Endothelial cell of umbilical vein (primary cell): ENCODE measurements around the gene CCT8. TPM values are rescaled to one million over a fixed set of nuclear protein-coding genes. Genes with fewer than 3 reads are reported as not detected.

Experiments
- BruUV-seq: library from RNA; stranded (reverse); fragments of 400-500 nt; replicated peaks from 2 replicates; lab custom pipeline; 2021; lab: Mats Ljungman, UMichigan
- CTCF ChIA-PET: fragments of 300-600, 350-600 bp; sonication (Branson Sonifier 250); formaldehyde crosslinking; loops from one replicate; lab custom pipeline; 2021; ENCODE audit warnings: antibody characterized with exemption, inconsistent platforms; lab: Charles Lee
- POLR2A ChIA-PET: fragments of 300-600, 350-600 bp; sonication (Branson Sonifier 250); formaldehyde crosslinking; loops from one replicate; lab custom pipeline; 2021; ENCODE audit warnings: antibody characterized with exemption, inconsistent platforms; lab: Charles Lee
- DNase-seq: peaks from one replicate; pipeline ENCODE4 v3.0.0-alpha.2; 2011; ENCODE audit warnings: low read depth, low spot score
- FAIRE-seq: peaks from 2 replicates; lab custom pipeline; 2011; peaks lifted over from hg19 to GRCh38; lab: Jason Lieb, UNC
- H2AFZ ChIP-seq: 2 replicates; pipeline ENCODE4 v1.6.0; 2012; ENCODE audit warnings: low read depth, low read length, control low read depth, inconsistent platforms
- H3K27ac ChIP-seq: 2 replicates; pipeline ENCODE4 v1.5.1; 2011; ENCODE audit warnings: low read depth, mild to moderate bottlenecking, control low read depth, low read length, moderate library complexity; ENCODE audit not compliant: insufficient read depth
- H3K27me3 ChIP-seq, 2 experiments: 2 replicates each; pipeline versions ENCODE4 v1.6.0 to v1.6.1; 2011; ENCODE audit warnings: low read length in 2 of 2, mixed read lengths in 1 of 2; ENCODE audit not compliant: control insufficient read depth in 2 of 2, insufficient read depth in 2 of 2
- H3K36me3 ChIP-seq, 2 experiments: 2 replicates in 1 of 2; 3 replicates in 1 of 2; pipeline ENCODE4 v1.5.1; 2011; ENCODE audit warnings: low read length in 2 of 2, mild to moderate bottlenecking in 1 of 2, moderate library complexity in 1 of 2; ENCODE audit not compliant: control insufficient read depth in 2 of 2, insufficient read depth in 2 of 2; ENCODE audit errors: extremely low read depth in 1 of 2
- H3K4me1 ChIP-seq: 3 replicates; pipeline ENCODE4 v1.5.1; 2011; ENCODE audit warnings: mild to moderate bottlenecking, low read length; ENCODE audit not compliant: control insufficient read depth, insufficient read depth; ENCODE audit errors: extremely low read depth
- H3K4me2 ChIP-seq: 2 replicates; pipeline ENCODE4 v1.6.1; 2011; ENCODE audit warnings: low read length, control low read depth, mixed read lengths; ENCODE audit not compliant: insufficient read depth
- H3K4me3 ChIP-seq, 3 experiments: fragments of 200-600 bp in 1 of 3; sonication (generic), shearing (Covaris generic) in 1 of 3; replicated peaks in 1 of 3; 2 replicates each; pipeline ENCODE4 v1.5.1; 2011 to 2016; ENCODE audit warnings: control low read depth in 3 of 3, low read length in 3 of 3, mild to moderate bottlenecking in 2 of 3, inconsistent platforms in 1 of 3, low read depth in 1 of 3, moderate library complexity in 1 of 3; ENCODE audit not compliant: insufficient read depth in 1 of 3
- H3K79me2 ChIP-seq: 2 replicates; pipeline ENCODE4 v1.6.0; 2012; ENCODE audit warnings: low read length, inconsistent platforms; ENCODE audit not compliant: control insufficient read depth, insufficient read depth
- H3K9ac ChIP-seq: replicated peaks from 2 replicates; pipeline ENCODE3; 2011; ENCODE audit warnings: low read length, control low read depth; ENCODE audit not compliant: insufficient read depth; ENCODE audit errors: extremely low read depth
- H3K9me1 ChIP-seq: replicated peaks from 3 replicates; pipeline ENCODE4 v1.6.0; 2011; ENCODE audit warnings: mild to moderate bottlenecking, low read length; ENCODE audit not compliant: control insufficient read depth, insufficient read depth; ENCODE audit errors: extremely low read depth
- H3K9me3 ChIP-seq: replicated peaks from 2 replicates; pipeline ENCODE4 v1.5.1; 2012; ENCODE audit warnings: low read length, inconsistent platforms; ENCODE audit not compliant: control insufficient read depth, insufficient read depth
- H4K20me1 ChIP-seq: replicated peaks from 2 replicates; pipeline ENCODE3; 2011; ENCODE audit warnings: mild to moderate bottlenecking, low read length; ENCODE audit not compliant: control insufficient read depth, insufficient read depth; ENCODE audit errors: extremely low read depth
- CTCF ChIP-seq, 2 donors: IDR thresholded peaks; 1 replicate in 1 of 2; 2 replicates in 1 of 2; pipeline ENCODE4 v1.5.1; 2011; ENCODE audit warnings: low read length in 2 of 2, mild to moderate bottlenecking in 2 of 2, moderate library complexity in 2 of 2, control low read depth in 1 of 2, inconsistent platforms in 1 of 2, low read depth in 1 of 2; ENCODE audit not compliant: insufficient read depth in 1 of 2; ENCODE audit errors: extremely low read depth in 1 of 2
- FOS ChIP-seq: IDR thresholded peaks from 2 replicates; pipeline ENCODE4 v1.6.1; 2011; ENCODE audit warnings: mild to moderate bottlenecking, low read length, moderate library complexity, borderline replicate concordance; ENCODE audit not compliant: insufficient read depth
- MAX ChIP-seq: IDR thresholded peaks from 2 replicates; pipeline ENCODE4 v1.6.1; 2011; ENCODE audit not compliant: insufficient read depth, insufficient read length
- MYC ChIP-seq: IDR thresholded peaks from one replicate; pipeline ENCODE4 v1.6.1; 2011; ENCODE audit warnings: mild to moderate bottlenecking, low read depth, low read length
- dilution Hi-C: fragments of 300-500 bp; cut with MboI; formaldehyde crosslinking; loops from one replicate; pipeline ENCODE4 v1.15.0; 2019; ENCODE audit warnings: low sequenced_read_pairs; ENCODE audit not compliant: extremely low pct_ligation_motif_present
- intact Hi-C: fragments of 100-400 bp; cut with micrococcal nuclease; formaldehyde crosslinking; loops from one replicate; pipeline ENCODE4 v1.10.0; 2022
- polyA plus RNA-seq, 4 experiments: library from polyadenylated mRNA; depleted of rRNA in 3 of 4; stranded (reverse) in 3 of 4; unstranded in 1 of 4; fragments of >200 nt; gene quantifications; 2 replicates each; pipeline versions ENCODE4 v1.2.1 to v1.2.3, GENCODE V29; 2011 to 2012; ENCODE audit warnings: missing spikeins in 1 of 4
- total RNA-seq: library from RNA; stranded (reverse); gene quantifications from 2 replicates; pipeline ENCODE4 v1.2.3, GENCODE V29; 2021

CCT8 gene
- total and polyA plus RNA-seq, 2 donors (not counting 3 experiments of a cell fraction or from before 2014, with no cell fraction given), result 102 to 212 TPM

- Histone ChIP-seq H3K4me2 (no peak overlapping the region), H3K4me3 (no peak overlapping the region), H3K9me3 (no peaks in the 10 kb centered on the region), H3K79me2 (no peaks in the 10 kb centered on the region), H3K27ac (no peak overlapping the region), H3K36me3 (peaks cover 0 to 2% of the 10 kb centered on the region in 2 experiments), H3K27me3 (no peaks in the 10 kb centered on the region), H2AFZ (no peak overlapping the region), H3K9ac (no peak overlapping the region), H3K9me1 (no peaks in the 10 kb centered on the region), H3K4me1 (no peaks in the 10 kb centered on the region), H4K20me1 (no peaks in the 10 kb centered on the region)
- intact Hi-C loops, result no loop called here
- FAIRE-seq (no peak), DNase-seq (no peak)
- CTCF ChIA-PET, result interaction anchor here (0.8 to 1.2 kb wide), 4 partner anchors 10 to 275 kb away, joined by 3 read pairs; no protein-coding TSS in a partner anchor
- no peak for TF ChIP-seq CTCF (IDR thresholded peaks at IDR 0.05; ENCODE audit: extremely low read depth in 1 of 2, insufficient read depth in 1 of 2, low read depth in 1 of 2, low read length in 2 of 2)
- no peak for TF ChIP-seq FOS
- no peak for TF ChIP-seq MYC
- no peak for TF ChIP-seq MAX
- BruUV-seq, result no TSS peak
- POLR2A ChIA-PET, result no interaction called here
- dilution Hi-C loops, result no loop called here
Measured at GRCh38 chr21:29098156-29098555, 24.7 kb upstream of the CCT8 start.
